H1 (cell line): ENCODE data around the gene ZBTB42. TPM values are rescaled to one million over a fixed set of nuclear protein-coding genes. Genes with fewer than 3 reads are reported as not detected.

Experiments used
- CTCF ChIA-PET: fragments of 300-600 bp; sonication (Branson Sonifier 250); formaldehyde crosslinking; loops from one replicate; lab custom pipeline; 2021; ENCODE audit not compliant: partially characterized antibody; lab: Charles Lee
- POLR2A ChIA-PET: fragments of 300-600 bp; sonication (Branson Sonifier 250); formaldehyde crosslinking; loops from one replicate; lab custom pipeline; 2021; ENCODE audit warnings: inconsistent platforms; ENCODE audit not compliant: partially characterized antibody; lab: Charles Lee
- DNase-seq, 2 experiments: peaks; one replicate each; pipeline versions ENCODE4 v3.0.0 to v3.0.0-alpha.2; 2010 to 2022; ENCODE audit warnings: low spot score in 2 of 2, low read depth in 1 of 2, mixed read lengths in 1 of 2
- FAIRE-seq: peaks from 2 replicates; lab custom pipeline; 2011; peaks lifted over from hg19 to GRCh38; lab: Jason Lieb, UNC
- H2AFZ ChIP-seq: 2 replicates; pipeline ENCODE4 v1.8.1; 2012; ENCODE audit warnings: low read length, inconsistent platforms
- H2AK5ac ChIP-seq: 2 replicates; pipeline ENCODE4 v1.6.1; 2013; ENCODE audit warnings: low read depth, low read length
- H2BK120ac ChIP-seq: replicated peaks from 2 replicates; pipeline ENCODE3; 2013; ENCODE audit warnings: low read depth, low read length, inconsistent platforms
- H2BK12ac ChIP-seq: 2 replicates; pipeline ENCODE4 v1.6.1; 2013; ENCODE audit warnings: low read depth, low read length
- H2BK15ac ChIP-seq: 2 replicates; pipeline ENCODE4 v1.6.1; 2013; ENCODE audit warnings: low read length
- H2BK20ac ChIP-seq: 2 replicates; pipeline ENCODE4 v1.6.1; 2013; ENCODE audit warnings: low read length
- H2BK5ac ChIP-seq: 2 replicates; pipeline ENCODE4 v1.6.1; 2013; ENCODE audit warnings: low read depth, low read length
- H3K14ac ChIP-seq: 2 replicates; pipeline ENCODE4 v1.6.1; 2013; ENCODE audit warnings: inconsistent platforms; ENCODE audit not compliant: insufficient read length
- H3K18ac ChIP-seq: 2 replicates; pipeline ENCODE4 v1.6.1; 2013; ENCODE audit warnings: low read length; ENCODE audit errors: extremely low read depth
- H3K23ac ChIP-seq: 2 replicates; pipeline ENCODE4 v1.6.1; 2013; ENCODE audit warnings: inconsistent platforms; ENCODE audit not compliant: insufficient read length
- H3K23me2 ChIP-seq: 2 replicates; pipeline ENCODE4 v1.6.1; 2013; ENCODE audit warnings: low read depth, low read length
- H3K27ac ChIP-seq: 2 replicates; pipeline ENCODE4 v1.6.1; 2011; ENCODE audit warnings: low read depth, low read length, inconsistent platforms
- H3K27me3 ChIP-seq, 4 experiments: replicated peaks in 1 of 4; 1 replicate in 1 of 4; 2 replicates in 3 of 4; pipeline versions ENCODE4 v1.6.1 to v1.8.1; 2011 to 2013; ENCODE audit warnings: low read length in 3 of 4, mild to moderate bottlenecking in 3 of 4, inconsistent platforms in 2 of 4, mixed read lengths in 2 of 4, moderate library complexity in 1 of 4; ENCODE audit not compliant: control insufficient read depth in 3 of 4, insufficient read depth in 3 of 4; ENCODE audit errors: extremely low read depth in 1 of 4
- H3K36me3 ChIP-seq, 4 experiments: 2 replicates each; pipeline versions ENCODE4 v1.6.1 to v1.8.1; 2011 to 2013; ENCODE audit warnings: mild to moderate bottlenecking in 4 of 4, low read length in 3 of 4, moderate library complexity in 2 of 4, control low read depth in 1 of 4, inconsistent platforms in 1 of 4; ENCODE audit not compliant: insufficient read depth in 4 of 4, control insufficient read depth in 2 of 4
- H3K4ac ChIP-seq: replicated peaks from 2 replicates; pipeline ENCODE3; 2013; ENCODE audit warnings: low read length, low read depth, mixed read lengths, inconsistent platforms; ENCODE audit not compliant: insufficient read length
- H3K4me1 ChIP-seq, 4 experiments: replicated peaks in 1 of 4; 1 replicate in 1 of 4; 2 replicates in 3 of 4; pipeline versions ENCODE4 v1.6.1 to v1.8.1; 2011 to 2013; ENCODE audit warnings: low read length in 3 of 4, inconsistent platforms in 2 of 4, mixed read lengths in 1 of 4; ENCODE audit not compliant: insufficient read depth in 4 of 4, control insufficient read depth in 3 of 4
- H3K4me2 ChIP-seq, 2 experiments: 2 replicates each; pipeline versions ENCODE4 v1.6.1 to v1.8.1; 2011 to 2013; ENCODE audit warnings: low read depth in 2 of 2, low read length in 2 of 2, control low read depth in 1 of 2, inconsistent platforms in 1 of 2, mild to moderate bottlenecking in 1 of 2; ENCODE audit not compliant: insufficient read depth in 1 of 2
- H3K4me3 ChIP-seq, 4 experiments: fragments of 200-600, 300-600 bp in 1 of 4; sonication (generic), shearing (Covaris generic), sonication (Bioruptor Twin) in 1 of 4; 2 replicates each; pipeline versions ENCODE4 v1.5.1 to v1.8.1; 2011 to 2016; ENCODE audit warnings: low read length in 4 of 4, low read depth in 3 of 4, control low read depth in 2 of 4, inconsistent platforms in 2 of 4, mild to moderate bottlenecking in 2 of 4, mixed read lengths in 1 of 4, moderate library complexity in 1 of 4; ENCODE audit not compliant: insufficient read depth in 2 of 4; ENCODE audit errors: extremely low read depth in 1 of 4
- H3K56ac ChIP-seq: replicated peaks from 2 replicates; pipeline ENCODE3; 2013; ENCODE audit warnings: low read depth, mild to moderate bottlenecking, mixed read lengths, low read length, inconsistent platforms; ENCODE audit not compliant: insufficient read length
- H3K79me1 ChIP-seq: 2 replicates; pipeline ENCODE4 v1.6.1; 2013; ENCODE audit warnings: low read depth, low read length, control low read depth
- H3K79me2 ChIP-seq, 2 experiments: 2 replicates each; pipeline versions ENCODE4 v1.6.1 to v1.8.1; 2012 to 2013; ENCODE audit warnings: low read length in 2 of 2, mild to moderate bottlenecking in 2 of 2, inconsistent platforms in 1 of 2; ENCODE audit not compliant: insufficient read depth in 2 of 2, control insufficient read depth in 1 of 2
- H3K9ac ChIP-seq, 4 experiments: replicated peaks in 1 of 4; 1 replicate in 1 of 4; 2 replicates in 3 of 4; pipeline versions ENCODE4 v1.6.1 to v1.8.1; 2011 to 2013; ENCODE audit warnings: low read depth in 3 of 4, low read length in 3 of 4, control low read depth in 2 of 4, mild to moderate bottlenecking in 2 of 4, moderate library complexity in 2 of 4, inconsistent platforms in 1 of 4; ENCODE audit errors: extremely low read depth in 1 of 4
- H3K9me3 ChIP-seq, 2 experiments: 2 replicates each; pipeline versions ENCODE4 v1.6.1 to v1.8.1; 2012 to 2013; ENCODE audit warnings: mild to moderate bottlenecking in 2 of 2, moderate library complexity in 2 of 2, control low read depth in 1 of 2, inconsistent platforms in 1 of 2, low read depth in 1 of 2, low read length in 1 of 2, mixed read lengths in 1 of 2; ENCODE audit not compliant: insufficient read depth in 2 of 2
- H4K20me1 ChIP-seq, 2 experiments: replicated peaks in 1 of 2; 2 replicates each; pipeline versions ENCODE3 to v1.8.1; 2011 to 2013; ENCODE audit warnings: inconsistent platforms in 2 of 2, low read length in 2 of 2, mild to moderate bottlenecking in 1 of 2; ENCODE audit not compliant: insufficient read depth in 2 of 2, control insufficient read depth in 1 of 2
- H4K5ac ChIP-seq: 2 replicates; pipeline ENCODE4 v1.6.1; 2013; ENCODE audit warnings: low read length, low read depth, mixed read lengths, inconsistent platforms; ENCODE audit not compliant: insufficient read length
- H4K8ac ChIP-seq: 2 replicates; pipeline ENCODE4 v1.8.0; 2013; ENCODE audit warnings: mild to moderate bottlenecking, moderate library complexity, low read length, inconsistent platforms; ENCODE audit not compliant: insufficient read depth; ENCODE audit errors: extremely low read depth
- H4K91ac ChIP-seq: replicated peaks from 2 replicates; pipeline ENCODE3; 2013; ENCODE audit warnings: low read length, mixed read lengths, inconsistent platforms; ENCODE audit not compliant: insufficient read length
- EGR1 ChIP-seq: IDR thresholded peaks from 2 replicates; pipeline ENCODE4 v1.6.1; 2011; ENCODE audit warnings: low read depth, low read length, borderline replicate concordance
- HDAC2 ChIP-seq, 2 experiments: fragments of 300-600 bp in 1 of 2; sonication (generic) in 1 of 2; IDR thresholded peaks; 2 replicates each; pipeline ENCODE4 v1.6.1; 2011 to 2012; ENCODE audit warnings: low read depth in 2 of 2, low read length in 2 of 2, mild to moderate bottlenecking in 2 of 2, moderate library complexity in 2 of 2, borderline replicate concordance in 1 of 2, inconsistent platforms in 1 of 2
- POLR2A ChIP-seq, 2 experiments: IDR thresholded peaks; 1 replicate in 1 of 2; 2 replicates in 1 of 2; pipeline ENCODE4 v1.6.1; 2011; ENCODE audit warnings: low read depth in 2 of 2, low read length in 2 of 2, mild to moderate bottlenecking in 2 of 2; ENCODE audit errors: control extremely low read depth in 1 of 2
- RAD21 ChIP-seq, 2 experiments: IDR thresholded peaks in 1 of 2; conservative IDR thresholded peaks in 1 of 2; 2 replicates each; pipeline ENCODE4 v1.6.1; 2011; ENCODE audit warnings: low read depth in 2 of 2, low read length in 2 of 2, improper control_type of control experiment in 1 of 2, inconsistent platforms in 1 of 2, mild to moderate bottlenecking in 1 of 2, moderate library complexity in 1 of 2
- RXRA ChIP-seq: IDR thresholded peaks from 2 replicates; pipeline ENCODE4 v1.6.1; 2011; ENCODE audit warnings: low read depth, mild to moderate bottlenecking, low read length, moderate library complexity; ENCODE audit not compliant: insufficient read depth
- SIX5 ChIP-seq: IDR thresholded peaks from 2 replicates; pipeline ENCODE4 v1.6.1; 2011; ENCODE audit warnings: mild to moderate bottlenecking, low read depth, low read length
- YY1 ChIP-seq: IDR thresholded peaks from 2 replicates; pipeline ENCODE4 v1.6.1; 2011; ENCODE audit warnings: low read depth, mild to moderate bottlenecking, low read length
- WGBS, 2 experiments: shearing (Covaris generic) in 1 of 2; methylation state at CpG; one replicate each; pipeline versions ENCODE4 v1.1.6 to v1.1.7; 2013 to 2015; ENCODE audit warnings: low lambda C conversion rate in 2 of 2, mixed read lengths in 2 of 2, inconsistent platforms in 1 of 2, low coverage in 1 of 2, missing lambda C conversion rate in 1 of 2; ENCODE audit not compliant: insufficient replicate concordance in 2 of 2, insufficient coverage in 1 of 2, insufficient read length in 1 of 2; ENCODE audit errors: extremely low coverage in 1 of 2, missing lambda C conversion rate in 1 of 2; 5-methylcytosine and 5-hydroxymethylcytosine counted together
- polyA plus RNA-seq, 7 experiments: library from polyadenylated mRNA; depleted of rRNA in 3 of 7; stranded (reverse) in 5 of 7; unstranded in 2 of 7; fragments of >200 nt in 5 of 7; fragments of 200-250 nt in 2 of 7; gene quantifications; 1 replicate in 5 of 7; 2 replicates in 1 of 7; 4 replicates in 1 of 7; pipeline versions ENCODE4 v1.2.1 to v1.2.3, GENCODE V29; 2011 to 2013; ENCODE audit warnings: missing spikeins in 2 of 7, mixed read lengths in 2 of 7
- total RNA-seq: library from RNA; stranded (reverse); fragmentation: NEBNext Ultra II Directional; extraction: Animal tissue kit (Norgen Biotek cat#: 25700); gene quantifications from 2 replicates; pipeline ENCODE4 v1.2.1, GENCODE V29; 2021

The ZBTB42 gene
- total and polyA plus RNA-seq, 2 of the 8 experiments (the other 6 are each of a cell fraction or from before 2014, with no cell fraction given), result 2.8 to 3.1 TPM

GRCh38 chr14:104797115-104798044, 3.5 kb upstream of the ZBTB42 start:
- no peak overlapping the region for H3K23ac ChIP-seq
- H2BK5ac ChIP-seq, result peak overlapping the region; percentile 2; the same call in 1 of the 2 replicates
- no peak overlapping the region for H2BK20ac ChIP-seq
- H3K14ac ChIP-seq, result no peak overlapping the region
- peak overlapping the region; percentile 44; the same call in 1 of the 2 replicates for H2BK12ac ChIP-seq
- no peak overlapping the region for H3K56ac ChIP-seq
- 0 out of 2 replicates have a peak overlapping the region, but pooled peaks have one; percentile 16 for H2BK15ac ChIP-seq
- H4K8ac ChIP-seq, result no peak overlapping the region; the same call in 1 of the 2 replicates
- H2AK5ac ChIP-seq, result no peak overlapping the region; the same call in 1 of the 2 replicates
- H3K27me3 ChIP-seq, result peaks cover 17 to 67% (median 56%) of the 10 kb centered on the region in 4 experiments
- FAIRE-seq, result no peak
- no peaks in the 10 kb centered on the region for H3K36me3 ChIP-seq
- CTCF ChIA-PET, result interaction anchor here (0.5 to 11.1 kb wide), 8 partner anchors 23 to 76 kb away, joined by 3 to 110 read pairs (median 6); no protein-coding TSS in a partner anchor
- H3K9me3 ChIP-seq, result no peaks in the 10 kb centered on the region
- H3K79me2 ChIP-seq, result peaks cover 0 to 6% of the 10 kb centered on the region in 2 experiments; a peak in 1 of 4 replicates
- no peak overlapping the region for H4K91ac ChIP-seq
- H4K5ac ChIP-seq, result no peak overlapping the region
- H3K18ac ChIP-seq, result no peak overlapping the region
- H3K9ac ChIP-seq, result no peak overlapping the region
- H3K4me2 ChIP-seq, result peak overlapping the region; percentile 40 to 88
- no peak overlapping the region for H2AFZ ChIP-seq
- peaks cover 27% of the 10 kb centered on the region for H3K23me2 ChIP-seq
- H3K79me1 ChIP-seq, result peaks cover 8% of the 10 kb centered on the region
- H3K4me3 ChIP-seq, result peak overlapping the region in 1 of 4 experiments; percentile 66; a peak in 1 of 8 replicates
- WGBS, 2 experiments, result 48% methylated on average over 18 of the region's 18 CpGs; no CpG with 5 or more reads in 1 of the 2 experiments
- DNase-seq, result no peak
- H2BK120ac ChIP-seq, result no peak overlapping the region
- H3K4ac ChIP-seq, result peak overlapping the region; percentile 44
- peaks cover 4 to 48% (median 36%) of the 10 kb centered on the region in 4 experiments for H3K4me1 ChIP-seq
- peaks cover 13 to 25% of the 10 kb centered on the region in 2 experiments for H4K20me1 ChIP-seq
- H3K27ac ChIP-seq, result no peak overlapping the region
- TF ChIP-seq YY1 (0 out of 2 replicates have a peak, but pooled peaks have one; percentile 31), HDAC2 (IDR thresholded peaks at IDR 0.05; ENCODE audit: borderline replicate concordance in 1 of 2, low read depth in 2 of 2, low read length in 2 of 2) (no peak), RXRA (no peak), SIX5 (no peak), POLR2A (IDR thresholded peaks at IDR 0.05; ENCODE audit: control extremely low read depth in 1 of 2, low read depth in 2 of 2, low read length in 2 of 2) (no peak), EGR1 (0 out of 2 replicates have a peak, but pooled peaks have one; percentile 48), RAD21 (IDR thresholded peaks at IDR 0.05 in 1 of 2, conservative IDR thresholded peaks at IDR 0.05 in 1 of 2; ENCODE audit: low read depth in 2 of 2, low read length in 2 of 2) (no peak)
- POLR2A ChIA-PET, result interaction anchor here (2.0 to 2.3 kb wide), 3 partner anchors 29 to 44 kb away, joined by 4 to 7 read pairs (median 6); partner anchors contain the start of gene SIVA1
